ENCODE measurements around the gene CERK. TPM values are rescaled to one million over a fixed set of nuclear protein-coding genes. Genes with fewer than 3 reads are reported as not detected.

CERK gene
- total and polyA plus RNA-seq, 2 of the 13 experiments (the other 11 are each of a cell fraction or from before 2014, with no cell fraction given) = 40.3 to 41.9 TPM

DNA sequence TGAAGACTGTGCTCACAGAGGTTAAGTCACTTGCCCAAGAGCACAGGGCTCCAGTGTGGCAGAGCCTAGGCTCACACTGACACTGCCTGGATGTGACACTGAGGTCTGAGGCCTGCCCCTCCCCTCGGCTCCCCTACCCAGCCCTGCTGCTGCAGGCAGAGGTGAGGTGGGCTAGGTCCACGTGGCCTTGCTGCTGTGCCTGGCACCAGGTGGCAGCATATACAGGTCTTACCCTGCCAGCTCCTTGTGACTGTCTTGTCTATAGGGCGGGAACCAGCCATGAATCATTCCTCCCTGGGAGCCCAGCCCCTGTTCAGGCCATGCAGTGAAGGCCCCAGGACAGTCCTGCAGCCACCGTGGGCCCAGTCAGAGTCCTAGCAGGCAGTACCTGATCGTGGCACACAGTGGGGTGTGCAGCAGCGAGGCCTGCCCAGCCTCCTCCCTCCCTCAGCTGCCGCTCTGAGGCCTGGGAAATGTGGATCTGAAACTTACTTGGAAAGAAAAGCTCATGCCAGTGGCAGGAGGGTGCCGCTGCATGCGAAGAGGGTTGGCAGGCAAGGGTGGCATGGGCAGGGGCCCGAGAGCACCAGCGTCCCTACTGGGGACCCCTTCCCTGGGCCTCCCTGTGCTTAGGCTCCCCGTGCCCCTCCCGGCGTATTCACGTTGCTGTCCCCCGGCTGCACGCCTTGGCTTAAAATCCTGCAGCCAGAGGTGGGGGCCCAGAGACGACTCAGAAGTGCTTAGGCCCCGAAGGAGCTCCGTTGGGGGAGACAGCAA is 1.2 kb upstream of the CERK start (continued):
- TF ChIP-seq ZNF136 (CRISPR knock-in tag; IDR thresholded peaks at IDR 0.05; ENCODE audit: low read depth) = no peak
- peak; percentile 55; the same call in 1 of the 2 replicates for TF ChIP-seq KDM5B (CRISPR knock-in tag; IDR thresholded peaks at IDR 0.05; ENCODE audit: borderline replicate concordance)
- no peak for TF ChIP-seq ONECUT2 (CRISPR knock-in tag; IDR thresholded peaks at IDR 0.05)
- TF ChIP-seq KAT8 (CRISPR knock-in tag; IDR thresholded peaks at IDR 0.05) = 0 out of 2 replicates have a peak, but pooled peaks have one; percentile 13
- no peak; the same call in 1 of the 2 replicates for TF ChIP-seq GFI1 (CRISPR knock-in tag; IDR thresholded peaks at IDR 0.05; ENCODE audit: borderline replicate concordance)
- no peak; the same call in 1 of the 2 replicates for TF ChIP-seq RCOR2 (CRISPR knock-in tag; IDR thresholded peaks at IDR 0.05)
- no peak for TF ChIP-seq HNF1A (IDR thresholded peaks at IDR 0.05; ENCODE audit: low read depth)
- no peak for TF ChIP-seq HNF1A (CRISPR knock-in tag; IDR thresholded peaks at IDR 0.05; ENCODE audit: borderline replicate concordance)
- no peak for TF ChIP-seq NBN (conservative IDR thresholded peaks at IDR 0.05)
- TF ChIP-seq PHF21A (CRISPR knock-in tag; IDR thresholded peaks at IDR 0.05) = no peak; the same call in 1 of the 2 replicates
- TF ChIP-seq, protein P1, sequence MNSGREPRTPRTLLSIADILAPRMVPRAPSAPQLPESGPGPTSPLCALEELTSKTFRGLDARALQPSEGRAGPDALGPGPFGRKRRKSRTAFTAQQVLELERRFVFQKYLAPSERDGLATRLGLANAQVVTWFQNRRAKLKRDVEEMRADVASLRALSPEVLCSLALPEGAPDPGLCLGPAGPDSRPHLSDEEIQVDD (CRISPR knock-in tag; IDR thresholded peaks at IDR 0.05; ENCODE audit: borderline replicate concordance) = peak; percentile 26; the same call in 1 of the 2 replicates
- TF ChIP-seq PAWR (CRISPR knock-in tag; IDR thresholded peaks at IDR 0.05; ENCODE audit: borderline replicate concordance) = no peak
- no peak for TF ChIP-seq ZSCAN30 (CRISPR knock-in tag; IDR thresholded peaks at IDR 0.05)
- no peak for TF ChIP-seq NR3C1 (CRISPR knock-in tag; IDR thresholded peaks at IDR 0.05)
- TF ChIP-seq RERE (CRISPR knock-in tag; IDR thresholded peaks at IDR 0.05; ENCODE audit: low read depth) = no peak
- no peak for TF ChIP-seq TBX2 (CRISPR knock-in tag; IDR thresholded peaks at IDR 0.05; ENCODE audit: borderline replicate concordance)
- 0 out of 4 replicates have a peak, but pooled peaks of 1 of the 2 experiments have one; percentile 9 for TF ChIP-seq KLF16 (CRISPR knock-in tag; IDR thresholded peaks at IDR 0.05)

Data from HepG2 (cell line).